ENCODE measurements around the gene SUSD1. TPM values are rescaled to one million over a fixed set of nuclear protein-coding genes. Genes with fewer than 3 reads are reported as not detected.

Gene SUSD1
- total RNA-seq, 1 experiment from 2014 or later = 24.6 TPM

GRCh38 chr9:112035166-112035826, 139.8 kb downstream of the SUSD1 start:
- Mint-ChIP-seq H3K4me3 (ENCODE audit: low read depth, unreplicated experiment) (no peak overlapping the region), H3K9me3 (ENCODE audit: low read depth, unreplicated experiment) (peaks cover 3% of the 10 kb centered on the region), H3K4me1 (ENCODE audit: low read depth, unreplicated experiment) (peaks cover 33% of the 10 kb centered on the region), H3K27me3 (ENCODE audit: unreplicated experiment) (no peaks in the 10 kb centered on the region), H3K27ac (ENCODE audit: unreplicated experiment) (no peak overlapping the region), H3K36me3 (ENCODE audit: insufficient read depth, unreplicated experiment) (peaks cover 7% of the 10 kb centered on the region)
- CTCF ChIA-PET = no interaction called here
- DNase-seq = no peak
- no peak for TF ChIP-seq CTCF (IDR thresholded peaks at IDR 0.05; ENCODE audit: unreplicated experiment)
- intact Hi-C loops (cut with micrococcal nuclease; ENCODE audit: unreplicated experiment) = no loop called here
- no TSS peak for BruUV-seq (replicated peaks)

GRCh38 chr9:112034216-112034611, 140.9 kb downstream of the SUSD1 start:
- BruUV-seq (replicated peaks) = no TSS peak
- DNase-seq = no peak
- Mint-ChIP-seq H3K4me1 (ENCODE audit: low read depth, unreplicated experiment) (peaks cover 42% of the 10 kb centered on the region), H3K36me3 (ENCODE audit: insufficient read depth, unreplicated experiment) (peaks cover 8% of the 10 kb centered on the region), H3K4me3 (ENCODE audit: low read depth, unreplicated experiment) (no peak overlapping the region), H3K27ac (ENCODE audit: unreplicated experiment) (no peak overlapping the region), H3K9me3 (ENCODE audit: low read depth, unreplicated experiment) (peaks cover 3% of the 10 kb centered on the region), H3K27me3 (ENCODE audit: unreplicated experiment) (no peaks in the 10 kb centered on the region)
- CTCF ChIA-PET = no interaction called here
- no peak for TF ChIP-seq CTCF (IDR thresholded peaks at IDR 0.05; ENCODE audit: unreplicated experiment)
- intact Hi-C loops (cut with micrococcal nuclease; ENCODE audit: unreplicated experiment) = loop anchor here (5.0 kb wide), 1 partner anchor 33 kb away; no protein-coding TSS in a partner anchor

GRCh38 chr9:112033237-112034215, 141.6 kb downstream of the SUSD1 start:
- Mint-ChIP-seq H3K27me3 (ENCODE audit: unreplicated experiment) (no peaks in the 10 kb centered on the region), H3K4me3 (ENCODE audit: low read depth, unreplicated experiment) (no peak overlapping the region), H3K36me3 (ENCODE audit: insufficient read depth, unreplicated experiment) (peaks cover 8% of the 10 kb centered on the region), H3K9me3 (ENCODE audit: low read depth, unreplicated experiment) (peaks cover 3% of the 10 kb centered on the region), H3K27ac (ENCODE audit: unreplicated experiment) (no peak overlapping the region), H3K4me1 (ENCODE audit: low read depth, unreplicated experiment) (peaks cover 47% of the 10 kb centered on the region)
- no TSS peak for BruUV-seq (replicated peaks)
- CTCF ChIA-PET = interaction anchor here (0.9 kb wide), 1 partner anchor 12 kb away, joined by 3 read pairs; no protein-coding TSS in a partner anchor
- no peak for TF ChIP-seq CTCF (IDR thresholded peaks at IDR 0.05; ENCODE audit: unreplicated experiment)
- DNase-seq = no peak
- intact Hi-C loops (cut with micrococcal nuclease; ENCODE audit: unreplicated experiment) = loop anchor here (5.0 kb wide), 1 partner anchor 34 kb away; no protein-coding TSS in a partner anchor

- BruUV-seq (replicated peaks) = no TSS peak
- Mint-ChIP-seq H3K4me3 (ENCODE audit: low read depth, unreplicated experiment) (no peak overlapping the region), H3K36me3 (ENCODE audit: insufficient read depth, unreplicated experiment) (peaks cover 8% of the 10 kb centered on the region), H3K27ac (ENCODE audit: unreplicated experiment) (no peak overlapping the region), H3K9me3 (ENCODE audit: low read depth, unreplicated experiment) (peaks cover 3% of the 10 kb centered on the region), H3K27me3 (ENCODE audit: unreplicated experiment) (no peaks in the 10 kb centered on the region), H3K4me1 (ENCODE audit: low read depth, unreplicated experiment) (peaks cover 55% of the 10 kb centered on the region)
- CTCF ChIA-PET = interaction anchor here (0.9 kb wide), 1 partner anchor 11 kb away, joined by 3 read pairs; no protein-coding TSS in a partner anchor
- no peak for DNase-seq
- intact Hi-C loops (cut with micrococcal nuclease; ENCODE audit: unreplicated experiment) = loop anchor here (5.0 kb wide), 1 partner anchor 35 kb away; no protein-coding TSS in a partner anchor
- TF ChIP-seq CTCF (IDR thresholded peaks at IDR 0.05; ENCODE audit: unreplicated experiment) = no peak
Measured at GRCh38 chr9:112032743-112033142, 142.4 kb downstream of the SUSD1 start.
